GM19193 (cell line): ENCODE results near the gene KCNQ4.

Experiments
- POLR2A ChIP-seq: IDR thresholded peaks from 4 replicates; pipeline ENCODE4 v1.6.1; 2011; ENCODE audit not compliant: insufficient read depth, insufficient read length; ENCODE audit errors: extremely low read depth

KCNQ4 gene

DNA sequence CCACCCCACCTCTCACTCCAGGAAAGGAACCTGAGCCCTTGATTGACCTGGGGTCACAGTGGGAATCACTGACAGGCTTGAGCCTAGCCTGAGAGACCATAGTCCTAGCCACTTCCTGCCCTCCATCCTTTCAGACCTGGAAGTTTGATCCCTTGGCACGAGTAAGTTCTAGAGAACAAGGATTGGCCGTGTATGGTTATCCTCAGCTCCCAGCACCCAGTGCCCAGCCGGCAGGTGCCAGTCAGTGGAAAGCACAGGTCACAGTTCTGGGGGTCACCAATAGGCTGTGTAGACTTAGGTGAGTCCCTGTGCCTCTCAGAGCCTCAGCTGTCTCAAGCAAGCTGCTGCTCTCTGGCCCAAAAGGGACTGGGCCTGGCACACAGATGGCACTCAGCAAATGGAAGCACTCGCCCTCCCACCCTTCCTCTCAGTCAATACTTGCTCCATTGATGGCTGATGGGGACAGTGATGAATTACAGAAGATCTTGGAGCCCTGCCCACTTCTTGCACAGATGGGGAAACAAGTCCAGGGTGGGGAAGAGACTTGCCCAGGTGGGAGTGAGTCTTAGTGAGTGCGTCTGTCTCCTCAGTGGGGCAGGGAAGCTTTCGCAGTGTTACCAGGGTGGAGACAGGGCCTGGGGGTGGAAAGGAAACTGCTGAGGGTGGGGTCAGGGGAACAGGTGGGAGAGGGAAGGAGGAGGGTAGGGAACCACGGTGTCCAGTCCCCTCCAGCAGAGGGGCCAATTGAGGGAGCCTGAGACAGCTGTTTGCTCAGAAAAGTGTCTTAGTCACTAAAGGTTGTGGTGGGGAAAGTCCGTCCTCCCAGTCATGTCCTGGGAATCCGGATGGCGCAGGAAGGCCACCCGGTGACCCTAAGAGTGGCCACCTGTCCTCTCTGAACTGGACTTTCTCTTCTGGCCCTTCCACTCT is 2.6 kb upstream of the KCNQ4 start:
- no peak for TF ChIP-seq POLR2A

DNA sequence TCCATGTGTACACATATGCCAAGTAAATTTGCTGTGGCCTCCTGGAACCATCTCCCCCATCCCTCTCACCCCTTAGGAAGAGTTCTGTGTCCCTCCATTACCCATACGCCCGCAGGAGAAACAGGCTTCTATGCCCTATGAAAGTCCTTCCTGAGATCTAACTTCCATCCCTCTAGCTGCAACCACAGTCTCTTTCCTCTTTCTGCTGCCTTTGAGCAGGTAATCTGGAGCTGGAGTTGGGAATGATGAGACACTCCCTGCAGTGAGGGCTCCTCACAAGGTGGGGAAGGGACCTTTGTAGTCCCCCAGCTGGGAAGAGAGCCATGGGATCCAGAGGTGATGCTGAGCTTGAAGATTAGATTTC is 2.0 kb upstream of the KCNQ4 start:
- no peak for TF ChIP-seq POLR2A

DNA sequence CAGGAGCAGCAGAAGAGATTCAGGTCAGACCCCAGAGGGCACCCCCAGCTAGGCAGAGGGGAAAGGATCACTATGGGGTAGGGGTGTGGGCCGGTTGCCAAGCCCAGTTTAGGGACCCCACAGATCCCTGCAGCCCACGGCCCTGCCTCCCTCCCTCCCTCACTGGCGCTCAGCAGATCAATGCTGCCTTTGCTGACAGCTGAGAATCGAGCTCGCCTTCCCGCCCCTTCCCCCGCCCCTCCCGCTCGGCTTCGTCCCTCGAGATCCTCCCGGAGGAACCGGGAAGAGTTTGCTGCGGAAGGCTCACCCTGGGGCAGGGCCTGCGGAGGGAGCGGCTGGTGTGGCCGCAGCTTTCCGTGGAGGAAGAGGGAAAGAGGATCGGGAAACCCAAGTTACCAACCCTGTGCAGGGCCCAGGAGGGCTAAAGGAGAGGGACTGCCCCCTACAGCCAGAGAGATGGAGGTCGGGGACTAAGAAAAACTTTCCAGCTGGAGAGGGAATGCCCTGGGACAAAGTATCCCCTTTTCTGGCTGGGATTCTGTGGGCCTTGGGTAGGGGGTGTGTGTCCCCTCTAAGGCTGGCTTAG is 1.1 kb upstream of the KCNQ4 start:
- TF ChIP-seq POLR2A = no peak

GRCh38 chr1:40784141-40784770 is 669 bp downstream of the KCNQ4 start:
- TF ChIP-seq POLR2A = no peak

DNA sequence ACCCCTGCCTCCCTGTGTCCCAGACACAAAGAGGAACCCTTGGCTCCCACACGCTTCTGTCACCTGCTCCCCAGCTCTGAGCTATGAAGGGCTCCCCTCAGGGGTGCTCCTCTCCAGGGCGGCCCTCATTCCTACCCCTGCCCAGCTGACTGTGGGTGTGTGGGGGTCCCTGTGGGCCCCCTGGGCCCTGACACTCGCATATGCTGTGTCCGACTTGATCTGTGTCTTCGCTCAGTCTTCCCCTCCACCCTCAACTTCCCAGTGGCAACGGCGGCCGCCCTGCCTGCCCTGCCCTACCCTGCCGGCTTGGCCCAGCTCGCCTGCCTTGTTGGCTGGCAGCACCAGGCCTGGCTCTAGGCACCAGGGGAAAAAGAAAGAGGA is 1.2 kb downstream of the KCNQ4 start:
- TF ChIP-seq POLR2A = no peak

DNA sequence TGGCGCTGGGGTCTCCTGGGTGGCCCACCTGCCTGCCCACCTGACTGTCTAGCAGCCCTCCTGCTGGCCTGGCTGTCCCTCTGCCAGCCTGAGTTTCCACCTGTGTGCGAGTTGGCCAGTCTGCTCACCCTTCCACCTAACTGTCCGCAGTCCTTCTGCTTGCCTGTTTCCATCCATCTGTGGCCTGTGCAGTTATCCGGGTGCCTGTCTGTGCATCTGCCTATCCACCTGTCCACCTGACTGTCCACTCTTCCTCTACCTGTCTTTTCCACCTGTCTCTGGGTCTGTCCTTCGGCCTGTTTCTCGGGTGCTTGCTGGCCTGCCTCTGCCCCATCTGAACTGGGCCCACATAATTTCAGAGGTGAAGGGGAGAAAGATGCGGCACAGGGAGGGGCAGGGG is 1.9 kb downstream of the KCNQ4 start:
- TF ChIP-seq POLR2A = no peak

GRCh38 chr1:40786171-40786994 is 2.8 kb downstream of the KCNQ4 start:
- no peak for TF ChIP-seq POLR2A

DNA sequence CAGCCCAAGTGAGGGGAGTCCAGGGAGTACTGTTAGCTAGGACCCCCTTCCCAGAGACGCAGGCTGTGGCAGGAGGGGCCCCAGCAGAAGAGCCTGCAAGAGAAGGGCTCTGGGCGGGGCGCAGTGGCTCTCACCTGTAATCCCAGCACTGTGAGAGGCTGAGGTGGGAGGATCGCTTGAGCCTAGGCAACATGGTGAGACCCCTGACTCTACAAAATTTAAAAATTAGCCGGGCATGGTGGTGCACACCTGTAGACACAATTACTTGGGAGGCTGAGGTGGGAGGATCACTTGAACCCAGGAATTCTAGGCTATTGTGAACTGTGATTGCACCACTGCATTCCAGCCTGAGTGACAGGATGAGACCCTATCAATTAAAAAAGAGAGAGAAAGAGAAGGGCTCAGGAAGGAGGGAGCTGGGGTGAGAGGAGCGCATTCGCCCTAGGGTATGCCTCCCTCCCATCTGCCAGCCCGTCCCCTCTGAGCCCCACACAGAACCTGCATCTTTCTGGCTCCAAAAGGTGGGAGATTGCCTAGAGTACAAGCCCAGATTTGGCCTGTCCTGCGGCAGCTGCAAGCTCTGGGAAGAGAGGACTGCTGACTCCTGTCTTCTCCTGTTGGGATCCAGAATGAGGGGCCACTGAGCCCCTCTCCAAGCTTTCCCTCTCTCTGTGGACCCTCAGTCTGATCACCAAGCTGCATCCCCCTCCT is 3.6 kb downstream of the KCNQ4 start:
- no peak for TF ChIP-seq POLR2A

DNA sequence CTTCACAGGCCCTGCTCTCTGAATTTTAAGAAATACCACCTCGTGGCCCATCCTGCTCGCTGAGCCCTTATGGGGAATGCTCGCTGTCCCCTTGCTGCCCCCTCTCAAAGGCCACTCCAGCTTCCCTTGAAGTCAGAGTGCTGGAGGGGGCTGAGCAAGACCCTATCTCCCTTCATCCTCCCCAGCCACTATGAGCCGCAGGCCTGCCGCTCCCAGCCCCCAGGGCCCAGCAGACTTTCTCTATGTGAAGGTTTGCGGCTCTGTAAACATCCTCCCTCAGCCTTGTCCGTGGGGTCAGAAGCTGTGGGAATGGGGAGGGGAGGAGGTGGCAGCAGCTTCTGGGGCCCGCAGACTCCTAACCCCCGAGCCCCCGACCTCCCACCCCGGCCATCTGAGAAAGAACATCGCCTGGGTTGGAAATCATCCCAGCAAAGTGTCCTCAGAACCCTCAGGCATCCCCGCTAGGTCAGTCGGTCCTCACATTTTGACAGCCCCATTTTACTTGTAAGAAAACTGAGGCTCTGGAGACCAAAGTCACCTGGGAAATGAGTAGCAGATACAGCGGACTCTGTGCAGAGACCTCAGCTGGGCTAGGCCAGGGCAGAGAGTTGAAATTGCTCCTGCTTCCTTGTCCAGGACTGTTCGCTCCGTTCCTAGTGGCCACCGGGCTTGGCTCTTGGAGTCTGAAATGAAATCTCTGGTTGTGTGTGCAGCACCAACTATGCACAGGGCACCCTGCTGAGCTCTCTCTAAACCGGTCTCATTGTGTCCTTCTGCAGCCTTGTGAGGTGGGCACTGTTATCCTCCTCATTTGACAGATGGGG is 4.4 kb downstream of the KCNQ4 start:
- TF ChIP-seq POLR2A = no peak

DNA sequence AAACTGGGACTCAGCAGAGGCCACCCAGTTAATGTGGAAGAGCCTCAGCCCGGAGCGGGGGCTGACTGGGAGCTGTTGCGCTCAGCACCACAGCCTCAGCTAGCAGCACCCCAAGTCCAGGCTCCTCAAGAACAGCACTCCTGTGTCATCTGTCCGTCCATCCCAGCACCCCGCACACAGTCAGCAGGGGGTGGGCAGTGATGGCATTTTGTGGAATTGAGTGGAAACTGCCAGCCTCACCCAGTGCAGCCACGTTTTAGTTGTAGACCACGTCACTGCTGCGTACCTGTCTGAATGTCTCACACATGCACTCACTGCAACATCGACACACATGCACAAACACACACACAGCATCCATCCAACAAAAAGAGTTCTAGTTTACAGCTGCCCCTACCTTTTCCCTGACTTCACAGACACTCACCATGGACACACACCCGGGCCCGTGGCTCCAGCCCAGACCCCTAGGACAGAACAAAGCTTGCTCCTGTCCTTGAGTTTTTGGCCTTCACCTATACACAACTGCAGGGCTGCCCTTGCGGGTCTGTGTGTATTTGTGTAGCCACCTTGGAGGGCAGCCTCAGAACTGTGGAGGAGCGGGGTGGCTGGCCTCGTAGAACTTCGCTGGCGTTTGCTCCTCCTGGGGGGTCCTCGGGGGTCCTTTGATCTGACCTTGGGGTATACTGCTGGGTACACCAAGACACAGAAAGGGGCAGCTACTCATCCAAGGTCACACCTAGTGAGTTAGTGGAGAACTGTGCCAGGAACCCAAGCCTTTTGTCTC is 5.2 kb downstream of the KCNQ4 start:
- no peak for TF ChIP-seq POLR2A

GRCh38 chr1:40789342-40789598 is 5.7 kb downstream of the KCNQ4 start:
- no peak for TF ChIP-seq POLR2A

- TF ChIP-seq POLR2A = no peak
Observed at GRCh38 chr1:40789661-40790430, 6.3 kb downstream of the KCNQ4 start.

- no peak for TF ChIP-seq POLR2A
Observed at GRCh38 chr1:40792036-40792435, 8.4 kb downstream of the KCNQ4 start.

- no peak for TF ChIP-seq POLR2A
Observed at GRCh38 chr1:40793617-40794016, 10.0 kb downstream of the KCNQ4 start.
